T-helper 17 cell (primary cell): Measurements from ENCODE around the gene IFT122. TPM values are rescaled to one million over a fixed set of nuclear protein-coding genes. Genes with fewer than 3 reads are reported as not detected.
"Not testable (repeated sequence)": the region's sequence is repeated elsewhere in the genome, so short reads cannot be mapped to it uniquely, and the experiment has no call there.

Experiments
- ATAC-seq: fragments of 150-1000 bp; cut with Tn5 transposase; 2 replicates; pipeline ENCODE4 v1.10.0; 2021; ENCODE audit warnings: mild to moderate bottlenecking, moderate library complexity
- DNase-seq, 3 donors: peaks; one replicate each; pipeline versions ENCODE4 v3.0.0 to v3.0.0-alpha.2; 2020 to 2021
- H3K9me3 ChIP-seq: one replicate; pipeline ENCODE4 v1.7.0; 2013; ENCODE audit warnings: low read length, mild to moderate bottlenecking; ENCODE audit not compliant: control insufficient read depth, poor library complexity, severe bottlenecking
- H3K27ac Mint-ChIP-seq: one replicate; pipeline ENCODE4 v1.8.0; 2022; ENCODE audit warnings: mild to moderate bottlenecking, moderate library complexity, mixed read lengths
- H3K27me3 Mint-ChIP-seq: one replicate; pipeline ENCODE4 v1.8.0; 2022; ENCODE audit warnings: mixed read lengths
- H3K36me3 Mint-ChIP-seq: one replicate; pipeline ENCODE4 v1.8.0; 2022; ENCODE audit warnings: low read depth, mixed read lengths
- H3K4me1 Mint-ChIP-seq: one replicate; pipeline ENCODE4 v1.8.0; 2022; ENCODE audit warnings: mild to moderate bottlenecking, mixed read lengths
- H3K4me3 Mint-ChIP-seq: one replicate; pipeline ENCODE4 v1.8.0; 2022; ENCODE audit warnings: mild to moderate bottlenecking, moderate library complexity, mixed read lengths
- total RNA-seq, 4 donors: library from RNA in 2 of 4; stranded (reverse) in 2 of 4; gene quantifications; one replicate each; pipeline ENCODE4 v1.2.3 and lab custom pipeline; 2022 to 2026

Gene IFT122
- total RNA-seq, 2 donors from 2014 or later, result 20.1 to 22.8 TPM

GRCh38 chr3:129403450-129403849 is 36.6 kb upstream of the IFT122 start:
- H3K4me3 Mint-ChIP-seq, result no peak overlapping the region
- H3K9me3 ChIP-seq, result no peaks in the 10 kb centered on the region
- H3K4me1 Mint-ChIP-seq, result peaks cover 6% of the 10 kb centered on the region
- no peak overlapping the region for H3K27ac Mint-ChIP-seq
- peaks cover 8% of the 10 kb centered on the region for H3K27me3 Mint-ChIP-seq
- ATAC-seq (no peak), DNase-seq (no peak)
- no peaks in the 10 kb centered on the region for H3K36me3 Mint-ChIP-seq

GRCh38 chr3:129404130-129404529 is 35.9 kb upstream of the IFT122 start:
- ATAC-seq (no peak), DNase-seq (no peak)
- Mint-ChIP-seq H3K4me3 (no peak overlapping the region), H3K4me1 (peaks cover 2% of the 10 kb centered on the region), H3K36me3 (no peaks in the 10 kb centered on the region), H3K27me3 (peaks cover 8% of the 10 kb centered on the region), H3K27ac (no peak overlapping the region)
- H3K9me3 ChIP-seq, result no peaks in the 10 kb centered on the region

GRCh38 chr3:129404610-129405009 is 35.4 kb upstream of the IFT122 start:
- DNase-seq (no peak), ATAC-seq (no peak)
- H3K4me1 Mint-ChIP-seq, result no peaks in the 10 kb centered on the region
- H3K27me3 Mint-ChIP-seq, result peaks cover 8% of the 10 kb centered on the region
- no peaks in the 10 kb centered on the region for H3K36me3 Mint-ChIP-seq
- no peaks in the 10 kb centered on the region for H3K9me3 ChIP-seq
- H3K4me3 Mint-ChIP-seq, result no peak overlapping the region
- no peak overlapping the region for H3K27ac Mint-ChIP-seq

- DNase-seq (no peak), ATAC-seq (no peak)
- H3K9me3 ChIP-seq, result no peaks in the 10 kb centered on the region
- no peak overlapping the region for H3K27ac Mint-ChIP-seq
- H3K4me3 Mint-ChIP-seq, result no peak overlapping the region
- no peaks in the 10 kb centered on the region for H3K36me3 Mint-ChIP-seq
- H3K4me1 Mint-ChIP-seq, result peaks cover 2% of the 10 kb centered on the region
- H3K27me3 Mint-ChIP-seq, result peaks cover 26% of the 10 kb centered on the region
Measured at GRCh38 chr3:129409541-129409940, 30.5 kb upstream of the IFT122 start.

- Mint-ChIP-seq H3K4me1 (peaks cover 4% of the 10 kb centered on the region), H3K36me3 (no peaks in the 10 kb centered on the region), H3K27ac (no peak overlapping the region), H3K27me3 (peaks cover 25% of the 10 kb centered on the region), H3K4me3 (no peak overlapping the region)
- H3K9me3 ChIP-seq, result no peaks in the 10 kb centered on the region
- DNase-seq (no peak), ATAC-seq (no peak)
Measured at GRCh38 chr3:129410971-129411370, 29.1 kb upstream of the IFT122 start.

- DNase-seq, result no peak
- no peaks in the 10 kb centered on the region for H3K36me3 Mint-ChIP-seq
- no peak for ATAC-seq
Measured at GRCh38 chr3:129412542-129413198, 27.4 kb upstream of the IFT122 start.

GRCh38 chr3:129413238-129413637 is 26.8 kb upstream of the IFT122 start:
- H3K9me3 ChIP-seq, DNase-seq, ATAC-seq, H3K4me1 Mint-ChIP-seq, H3K36me3 Mint-ChIP-seq, H3K27ac Mint-ChIP-seq, H3K4me3 Mint-ChIP-seq: not testable (repeated sequence)
- peaks cover 18% of the 10 kb centered on the region for H3K27me3 Mint-ChIP-seq

More at GRCh38 chr3:129412542-129413198, 27.4 kb upstream of the IFT122 start:
- H3K9me3 ChIP-seq, result no peaks in the 10 kb centered on the region
- no peak overlapping the region for H3K27ac Mint-ChIP-seq
- peaks cover 18% of the 10 kb centered on the region for H3K27me3 Mint-ChIP-seq
- H3K4me1 Mint-ChIP-seq, result peaks cover 4% of the 10 kb centered on the region
- H3K4me3 Mint-ChIP-seq, result no peak overlapping the region

- peaks cover 18% of the 10 kb centered on the region for H3K27me3 Mint-ChIP-seq
- peaks cover 4% of the 10 kb centered on the region for H3K4me1 Mint-ChIP-seq
- no peaks in the 10 kb centered on the region for H3K36me3 Mint-ChIP-seq
- H3K9me3 ChIP-seq, result no peaks in the 10 kb centered on the region
- no peak overlapping the region for H3K27ac Mint-ChIP-seq
- no peak overlapping the region for H3K4me3 Mint-ChIP-seq
- ATAC-seq (no peak), DNase-seq (no peak)
Measured at GRCh38 chr3:129413687-129414506, 26.1 kb upstream of the IFT122 start.

- no peak overlapping the region for H3K27ac Mint-ChIP-seq
- no peak for DNase-seq
- peaks cover 18% of the 10 kb centered on the region for H3K27me3 Mint-ChIP-seq
- no peak for ATAC-seq
- H3K9me3 ChIP-seq, result no peaks in the 10 kb centered on the region
- H3K4me1 Mint-ChIP-seq, result peaks cover 4% of the 10 kb centered on the region
- H3K4me3 Mint-ChIP-seq, result no peak overlapping the region
- H3K36me3 Mint-ChIP-seq, result no peaks in the 10 kb centered on the region
Measured at GRCh38 chr3:129415378-129415777, 24.6 kb upstream of the IFT122 start.

- DNase-seq (no peak), ATAC-seq (no peak)
- peaks cover 2% of the 10 kb centered on the region for H3K4me1 Mint-ChIP-seq
- H3K27me3 Mint-ChIP-seq, result peaks cover 18% of the 10 kb centered on the region
- H3K9me3 ChIP-seq, result no peaks in the 10 kb centered on the region
- no peaks in the 10 kb centered on the region for H3K36me3 Mint-ChIP-seq
- no peak overlapping the region for H3K4me3 Mint-ChIP-seq
- no peak overlapping the region for H3K27ac Mint-ChIP-seq
Measured at GRCh38 chr3:129415830-129416229, 24.2 kb upstream of the IFT122 start.

GRCh38 chr3:129416415-129416814 is 23.6 kb upstream of the IFT122 start:
- Mint-ChIP-seq H3K4me3 (no peak overlapping the region), H3K27me3 (peaks cover 18% of the 10 kb centered on the region), H3K27ac (no peak overlapping the region), H3K36me3 (no peaks in the 10 kb centered on the region), H3K4me1 (peaks cover 2% of the 10 kb centered on the region)
- no peaks in the 10 kb centered on the region for H3K9me3 ChIP-seq
- DNase-seq (no peak), ATAC-seq (no peak)

- DNase-seq (no peak), ATAC-seq (no peak)
- Mint-ChIP-seq H3K4me1 (peaks cover 2% of the 10 kb centered on the region), H3K27ac (no peak overlapping the region), H3K36me3 (no peaks in the 10 kb centered on the region), H3K27me3 (peaks cover 16% of the 10 kb centered on the region), H3K4me3 (no peak overlapping the region)
- H3K9me3 ChIP-seq, result no peaks in the 10 kb centered on the region
Measured at GRCh38 chr3:129417326-129417725, 22.7 kb upstream of the IFT122 start.

GRCh38 chr3:129418041-129418973 is 21.7 kb upstream of the IFT122 start:
- Mint-ChIP-seq H3K36me3 (no peaks in the 10 kb centered on the region), H3K4me3 (no peak overlapping the region), H3K27me3 (peaks cover 8% of the 10 kb centered on the region), H3K4me1 (peaks cover 2% of the 10 kb centered on the region), H3K27ac (no peak overlapping the region)
- DNase-seq, result no peak
- ATAC-seq, result no peak
- no peaks in the 10 kb centered on the region for H3K9me3 ChIP-seq
